GM12878 (cell line): ENCODE data around the gene TMEM97. TPM values are rescaled to one million over a fixed set of nuclear protein-coding genes. Genes with fewer than 3 reads are reported as not detected.

Experiments
- ATAC-seq: fragments of 200-7000 bp; cut with Tn5 transposase; 3 replicates; pipeline ENCODE4 v1.9.1; 2020; ENCODE audit warnings: mild to moderate bottlenecking, moderate library complexity
- BruUV-seq: library from RNA; stranded (reverse); fragments of 400-500 nt; replicated peaks from 2 replicates; lab custom pipeline; 2021; lab: Mats Ljungman, UMichigan
- CTCF ChIA-PET: fragments of 300-600 bp; sonication (Branson Sonifier 250); formaldehyde crosslinking; extraction: SDS; loops from one replicate; lab custom pipeline; 2021; ENCODE audit warnings: inconsistent platforms; lab: Yijun Ruan, JAX
- POLR2A ChIA-PET: fragments of 350-600 bp; formaldehyde crosslinking; extraction: SDS; loops from one replicate; lab custom pipeline; 2021; ENCODE audit warnings: inconsistent platforms; lab: Charles Lee
- RAD21 ChIA-PET: fragments of 300-600 bp; sonication (Branson Sonifier 250); formaldehyde crosslinking; loops from one replicate; lab custom pipeline; 2023; ENCODE audit warnings: antibody characterized with exemption; ENCODE audit not compliant: unreplicated experiment; lab: Charles Lee
- SMC1A ChIA-PET: fragments of 300-600 bp; sonication (Branson Sonifier 250); formaldehyde crosslinking; loops from one replicate; lab custom pipeline; 2023; ENCODE audit not compliant: unreplicated experiment, uncharacterized antibody; lab: Charles Lee
- DNase-seq: peaks from one replicate; pipeline ENCODE4 v3.0.0-alpha.2; 2011; ENCODE audit warnings: low read depth, low spot score
- FAIRE-seq: peaks from 3 replicates; lab custom pipeline; 2011; peaks lifted over from hg19 to GRCh38; lab: Jason Lieb, UNC
- H2AFZ ChIP-seq: 2 replicates; pipeline ENCODE4 v1.6.0; 2011; ENCODE audit warnings: low read depth, low read length, control low read depth; ENCODE audit not compliant: control insufficient read depth
- H3K27ac ChIP-seq: 2 replicates; pipeline ENCODE4 v1.5.1; 2011; ENCODE audit warnings: control low read depth; ENCODE audit not compliant: control insufficient read depth, insufficient read depth
- H3K27me3 ChIP-seq, 2 experiments: replicated peaks in 1 of 2; 2 replicates each; pipeline versions ENCODE4 v1.6.0 to v1.6.1; 2011; ENCODE audit warnings: low read length in 1 of 2; ENCODE audit not compliant: control insufficient read depth in 2 of 2, insufficient read depth in 2 of 2
- H3K36me3 ChIP-seq, 2 experiments: 2 replicates each; pipeline ENCODE4 v1.5.1; 2011; ENCODE audit warnings: low read length in 1 of 2; ENCODE audit not compliant: control insufficient read depth in 2 of 2, insufficient read depth in 2 of 2
- H3K4me1 ChIP-seq: 2 replicates; pipeline ENCODE4 v1.6.1; 2011; ENCODE audit warnings: mild to moderate bottlenecking, low read length, moderate library complexity, mixed read lengths; ENCODE audit not compliant: control insufficient read depth, insufficient read depth
- H3K4me2 ChIP-seq: 2 replicates; pipeline ENCODE4 v1.6.0; 2011; ENCODE audit warnings: control low read depth; ENCODE audit not compliant: control insufficient read depth, insufficient read depth
- H3K4me3 ChIP-seq: fragments of 200-600 bp; sonication (generic); 2 replicates; pipeline ENCODE4 v1.5.1; 2016
- H3K79me2 ChIP-seq: 2 replicates; pipeline ENCODE4 v1.6.0; 2011; ENCODE audit warnings: low read length; ENCODE audit not compliant: control insufficient read depth, insufficient read depth
- H3K9ac ChIP-seq: 2 replicates; pipeline ENCODE4 v1.8.0; 2011; ENCODE audit warnings: low read length, control low read depth, mixed read lengths; ENCODE audit not compliant: control insufficient read depth, insufficient read depth
- H3K9me3 ChIP-seq: replicated peaks from 3 replicates; pipeline ENCODE4 v1.5.1; 2011; ENCODE audit warnings: mild to moderate bottlenecking, low read length; ENCODE audit not compliant: control insufficient read depth, insufficient read depth
- H4K20me1 ChIP-seq: 2 replicates; pipeline ENCODE4 v1.6.0; 2011; ENCODE audit not compliant: control insufficient read depth, insufficient read depth
- PBX3 ChIP-seq: IDR thresholded peaks from 2 replicates; pipeline ENCODE4 v1.6.1; 2011; ENCODE audit warnings: mild to moderate bottlenecking, low read depth, low read length, moderate library complexity; ENCODE audit not compliant: insufficient replicate concordance
- POLR2A ChIP-seq: IDR thresholded peaks from 2 replicates; pipeline ENCODE4 v1.6.1; 2011; ENCODE audit warnings: low read depth, mild to moderate bottlenecking, low read length
- ZSCAN29 ChIP-seq: fragments of 450-650 bp; IDR thresholded peaks from 2 replicates; pipeline ENCODE4 v1.6.1; 2017; ENCODE audit warnings: mild to moderate bottlenecking, moderate library complexity
- WGBS: methylation state at CpG from one replicate; pipeline ENCODE4 v1.1.6; 2016; ENCODE audit warnings: low lambda C conversion rate; ENCODE audit not compliant: insufficient replicate concordance, insufficient coverage; ENCODE audit errors: missing lambda C conversion rate; 5-methylcytosine and 5-hydroxymethylcytosine counted together
- in situ Hi-C: fragments of 300-500 bp; cut with MboI; formaldehyde crosslinking; loops from 9 replicates; pipeline ENCODE4 v1.14.3; 2018; ENCODE audit warnings: mixed read lengths
- intact Hi-C: fragments of 100-400 bp; cut with micrococcal nuclease; formaldehyde crosslinking; loops from one replicate; pipeline ENCODE4 v1.14.2; 2022; ENCODE audit not compliant: unreplicated experiment
- polyA plus RNA-seq, 11 experiments: library from polyadenylated mRNA; depleted of rRNA in 4 of 11; unstranded in 6 of 11; stranded (reverse) in 5 of 11; fragments of >200 nt; fragmentation: Nextera tagmentation in 4 of 11; fragmentation: Illumina TruSeq in 1 of 11; extraction: Ambion mirVana in 4 of 11; extraction: Trizol in 1 of 11; gene quantifications; 1 replicate in 1 of 11; 2 replicates in 10 of 11; pipeline versions ENCODE4 v1.2.1 to v1.2.3, GENCODE V29; 2011 to 2016; ENCODE audit warnings: inconsistent platforms in 2 of 11, missing spikeins in 2 of 11, low read depth in 1 of 11
- total RNA-seq, 4 experiments: library from RNA; depleted of rRNA in 3 of 4; stranded (reverse); fragments of >200 nt in 3 of 4; fragmentation: Illumina TruSeq in 1 of 4; extraction: Trizol in 1 of 4; gene quantifications; 2 replicates each; pipeline versions ENCODE4 v1.2.1 to v1.2.3, GENCODE V29; 2013 to 2021

The TMEM97 gene
- total and polyA plus RNA-seq, 10 of the 15 experiments (the other 5 are each of a cell fraction or from before 2014, with no cell fraction given) = 58.0 to 134 (median 86.0) TPM

- Histone ChIP-seq H3K36me3 (peaks cover 2 to 9% of the 10 kb centered on the region in 2 experiments; a peak in 3 of 4 replicates), H3K4me2 (no peak within 1 kb of the TSS), H3K9me3 (no peaks in the 10 kb centered on the region), H3K4me3 (no peak within 1 kb of the TSS), H4K20me1 (no peaks in the 10 kb centered on the region), H3K9ac (no peak within 1 kb of the TSS), H2AFZ (no peak within 1 kb of the TSS), H3K27me3 (no peaks in the 10 kb centered on the region), H3K79me2 (no peaks in the 10 kb centered on the region), H3K27ac (no peak within 1 kb of the TSS), H3K4me1 (no peaks in the 10 kb centered on the region)
- SMC1A ChIA-PET = no interaction called here
- intact Hi-C loops = no loop called here
- FAIRE-seq (no peak), DNase-seq (no peak), ATAC-seq (no peak)
- POLR2A ChIA-PET = no interaction called here
- BruUV-seq = no TSS peak
- in situ Hi-C loops = no loop called here
- TF ChIP-seq PBX3 = no peak
- peak; percentile 9; the same call in 1 of the 2 replicates for TF ChIP-seq POLR2A
- RAD21 ChIA-PET = no interaction called here
- 90% methylated on average over 13 of the region's 13 CpGs for WGBS
- CTCF ChIA-PET = no interaction called here
Measured at GRCh38 chr17:28364665-28365363, 45.8 kb downstream of the TMEM97 start, which contains the start of gene SEBOX. Gene SEBOX, minus strand, starts transcription at chr17:28365199. Its CDS starts 48 bp downstream, at chr17:28365151.

GRCh38 chr17:28365487-28365886, 46.5 kb downstream of the TMEM97 start:
- Histone ChIP-seq H3K4me3 (no peak overlapping the region), H3K9ac (no peak overlapping the region), H3K79me2 (no peaks in the 10 kb centered on the region), H3K27ac (no peak overlapping the region), H3K4me2 (no peak overlapping the region), H4K20me1 (no peaks in the 10 kb centered on the region), H3K27me3 (no peaks in the 10 kb centered on the region), H3K4me1 (no peaks in the 10 kb centered on the region), H3K36me3 (peaks cover 2 to 3% of the 10 kb centered on the region in 2 experiments; a peak in 2 of 4 replicates), H3K9me3 (no peaks in the 10 kb centered on the region), H2AFZ (no peak overlapping the region)
- intact Hi-C loops (no loop called here), in situ Hi-C loops (no loop called here)
- BruUV-seq = no TSS peak
- FAIRE-seq (no peak), ATAC-seq (no peak), DNase-seq (no peak)
- ChIA-PET POLR2A (no interaction called here), SMC1A (no interaction called here), RAD21 (no interaction called here), CTCF (interaction anchor here (0.6 kb wide), 1 partner anchor 37 kb away, joined by 3 read pairs; no protein-coding TSS in a partner anchor)
- TF ChIP-seq POLR2A = peak; percentile 15; the same call in 1 of the 2 replicates
- TF ChIP-seq ZSCAN29 = no peak
- WGBS = 95% methylated on average over 3 of the region's 3 CpGs
